ENCODE data around the gene KCTD17.

KCTD17 gene

GRCh38 chr22:37043828-37044538 lies 7.6 kb upstream of the KCTD17 start:
- DNase-seq = peak; percentile 16

- DNase-seq = no peak
Measured at GRCh38 chr22:37044634-37045625, 6.6 kb upstream of the KCTD17 start.

- no peak for DNase-seq
Measured at GRCh38 chr22:37045958-37046357, 5.6 kb upstream of the KCTD17 start.

GRCh38 chr22:37046589-37046988 lies 5.0 kb upstream of the KCTD17 start:
- no peak for DNase-seq

- DNase-seq = no peak
Measured at GRCh38 chr22:37047006-37047405, 4.5 kb upstream of the KCTD17 start.

GRCh38 chr22:37048133-37048532 lies 3.4 kb upstream of the KCTD17 start:
- no peak for DNase-seq

- DNase-seq = no peak
Measured at GRCh38 chr22:37049224-37049623, 2.3 kb upstream of the KCTD17 start.

GRCh38 chr22:37050913-37051312 lies 629 bp upstream of the KCTD17 start:
- no peak for DNase-seq

GRCh38 chr22:37052386-37053309 lies 1.1 kb downstream of the KCTD17 start:
- DNase-seq = no peak

GRCh38 chr22:37053310-37054055 lies 1.9 kb downstream of the KCTD17 start:
- DNase-seq = no peak

- DNase-seq = no peak
Measured at GRCh38 chr22:37054056-37054395, 2.5 kb downstream of the KCTD17 start.

GRCh38 chr22:37054600-37055365 lies 3.2 kb downstream of the KCTD17 start:
- DNase-seq = no peak

GRCh38 chr22:37056246-37056645 lies 4.7 kb downstream of the KCTD17 start:
- no peak for DNase-seq

- no peak for DNase-seq
Measured at GRCh38 chr22:37057226-37057625, 5.7 kb downstream of the KCTD17 start.

GRCh38 chr22:37057796-37058510 lies 6.4 kb downstream of the KCTD17 start:
- DNase-seq = no peak

- no peak for DNase-seq
Measured at GRCh38 chr22:37058917-37059701, 7.6 kb downstream of the KCTD17 start.

- no peak for DNase-seq
Measured at GRCh38 chr22:37059876-37060449, 8.4 kb downstream of the KCTD17 start.

- DNase-seq = no peak
Measured at GRCh38 chr22:37060801-37061610, 9.5 kb downstream of the KCTD17 start.

Measured in activated effector memory CD4-positive, alpha-beta T cell treated with Interleukin-2 at 50 U/mL for 16 hours (primary cell).